ENCODE measurements around the gene PRND.

- TF ChIP-seq CTCF (conservative IDR thresholded peaks at IDR 0.05 in 1 of 2, IDR thresholded peaks at IDR 0.05 in 1 of 2; ENCODE audit: low read depth in 1 of 2, low read length in 2 of 2) (no peak), EZH2 (IDR thresholded peaks at IDR 0.05; ENCODE audit: low read length, missing control alignments) (no peak)
These were observed 10.2 kb upstream of the PRND start for GRCh38 chr20:4711511-4711910.
